ENCODE data around the gene GRB7.
A peak's percentile ranks its signal among the peaks of the same experiment; 100 is the strongest.
"Not testable (repeated sequence)": the region's sequence is repeated elsewhere in the genome, so short reads cannot be mapped to it uniquely, and the experiment has no call there.

Gene GRB7

GRCh38 chr17:39697961-39698360 is 39.8 kb upstream of the GRB7 start:
- TF ChIP-seq, protein P1, sequence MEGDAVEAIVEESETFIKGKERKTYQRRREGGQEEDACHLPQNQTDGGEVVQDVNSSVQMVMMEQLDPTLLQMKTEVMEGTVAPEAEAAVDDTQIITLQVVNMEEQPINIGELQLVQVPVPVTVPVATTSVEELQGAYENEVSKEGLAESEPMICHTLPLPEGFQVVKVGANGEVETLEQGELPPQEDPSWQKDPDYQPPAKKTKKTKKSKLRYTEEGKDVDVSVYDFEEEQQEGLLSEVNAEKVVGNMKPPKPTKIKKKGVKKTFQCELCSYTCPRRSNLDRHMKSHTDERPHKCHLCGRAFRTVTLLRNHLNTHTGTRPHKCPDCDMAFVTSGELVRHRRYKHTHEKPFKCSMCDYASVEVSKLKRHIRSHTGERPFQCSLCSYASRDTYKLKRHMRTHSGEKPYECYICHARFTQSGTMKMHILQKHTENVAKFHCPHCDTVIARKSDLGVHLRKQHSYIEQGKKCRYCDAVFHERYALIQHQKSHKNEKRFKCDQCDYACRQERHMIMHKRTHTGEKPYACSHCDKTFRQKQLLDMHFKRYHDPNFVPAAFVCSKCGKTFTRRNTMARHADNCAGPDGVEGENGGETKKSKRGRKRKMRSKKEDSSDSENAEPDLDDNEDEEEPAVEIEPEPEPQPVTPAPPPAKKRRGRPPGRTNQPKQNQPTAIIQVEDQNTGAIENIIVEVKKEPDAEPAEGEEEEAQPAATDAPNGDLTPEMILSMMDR (conservative IDR thresholded peaks at IDR 0.05; ENCODE audit: low read depth, low read length) = no peak
- no peak overlapping the region for H3K4me3 ChIP-seq (ENCODE audit: low read depth, low read length)
- DNase-seq (ENCODE audit: low read depth) = no peak

DNA sequence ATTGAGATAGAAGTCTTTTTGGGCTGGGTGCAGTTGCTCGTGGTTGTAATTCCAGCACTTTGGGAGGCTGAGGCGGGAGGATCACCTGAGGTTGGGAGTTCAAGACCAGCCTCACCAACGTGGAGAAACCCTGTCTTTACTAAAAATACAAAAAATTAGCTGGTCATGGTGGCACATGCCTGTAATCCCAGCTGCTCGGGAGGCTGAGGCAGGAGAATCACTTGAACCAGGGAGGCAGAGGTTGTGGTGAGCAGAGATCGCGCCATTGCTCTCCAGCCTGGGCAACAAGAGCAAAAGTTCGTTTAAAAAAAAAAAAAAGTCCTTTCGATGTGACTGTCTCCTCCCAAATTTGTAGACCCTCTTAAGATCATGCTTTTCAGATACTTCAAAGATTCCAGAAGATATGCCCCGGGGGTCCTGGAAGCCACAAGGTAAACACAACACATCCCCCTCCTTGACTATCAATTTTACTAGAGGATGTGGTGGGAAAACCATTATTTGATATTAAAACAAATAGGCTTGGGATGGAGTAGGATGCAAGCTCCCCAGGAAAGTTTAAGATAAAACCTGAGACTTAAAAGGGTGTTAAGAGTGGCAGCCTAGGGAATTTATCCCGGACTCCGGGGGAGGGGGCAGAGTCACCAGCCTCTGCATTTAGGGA is 38.5 kb upstream of the GRB7 start:
- not testable (repeated sequence) for DNase-seq (ENCODE audit: low read depth)
- H3K4me3 ChIP-seq (ENCODE audit: low read depth, low read length) = peak overlapping the region; percentile 82

GRCh38 chr17:39699818-39700147 is 38.0 kb upstream of the GRB7 start, which contains the start of gene ERBB2:
ERBB2 (plus strand) TSS chr17:39700064; CDS start chr17:39700239, 175 bp downstream.
- TF ChIP-seq, protein P1 (conservative IDR thresholded peaks at IDR 0.05; ENCODE audit: low read depth, low read length) = no peak
- peak within 1 kb of the TSS; percentile 82 for H3K4me3 ChIP-seq (ENCODE audit: low read depth, low read length)
- peak; percentile 80 for DNase-seq (ENCODE audit: low read depth)

- peak overlapping the region; percentile 82 for H3K4me3 ChIP-seq (ENCODE audit: low read depth, low read length)
- TF ChIP-seq, protein P1 (conservative IDR thresholded peaks at IDR 0.05; ENCODE audit: low read depth, low read length) = no peak
- peak; percentile 22 for DNase-seq (ENCODE audit: low read depth)
These were observed 37.4 kb upstream of the GRB7 start for GRCh38 chr17:39700148-39700987.

- TF ChIP-seq, protein P1 (conservative IDR thresholded peaks at IDR 0.05; ENCODE audit: low read depth, low read length) = no peak
- peak overlapping the region; percentile 82 for H3K4me3 ChIP-seq (ENCODE audit: low read depth, low read length)
- no peak for DNase-seq (ENCODE audit: low read depth)
These were observed 36.5 kb upstream of the GRB7 start for GRCh38 chr17:39701012-39701783.

DNA sequence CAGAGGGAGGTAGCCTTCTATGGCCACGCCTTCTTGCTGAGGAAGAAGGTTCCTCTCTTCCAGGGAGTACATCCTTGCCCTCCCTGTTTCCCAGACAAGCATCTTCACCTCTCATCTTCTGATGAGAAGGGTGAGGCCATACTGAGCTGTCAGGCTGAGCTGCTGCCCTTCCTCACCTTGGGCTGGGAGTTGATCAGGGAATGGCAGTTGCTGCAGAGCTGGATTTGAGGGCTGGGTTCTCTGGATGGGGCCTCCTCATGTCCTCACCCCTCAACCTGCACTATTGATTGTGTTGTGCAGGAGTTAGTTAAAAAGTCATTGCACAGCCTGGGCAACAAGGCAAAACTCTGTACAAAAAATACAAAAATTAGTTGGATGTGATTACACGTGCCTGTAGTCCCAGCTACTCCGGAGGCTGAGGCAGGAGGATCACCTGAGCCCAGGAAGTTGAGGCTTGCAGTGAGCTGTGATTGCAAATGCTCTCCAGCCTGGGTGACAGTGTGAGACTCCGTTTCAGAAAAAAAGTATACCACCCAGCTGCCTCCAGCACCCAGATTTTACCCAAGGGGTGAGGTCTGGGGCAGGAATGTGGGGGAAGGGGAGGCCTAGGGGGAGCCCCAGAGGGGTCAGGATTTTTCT is 35.8 kb upstream of the GRB7 start:
- no peak for DNase-seq (ENCODE audit: low read depth)

More for the DNA sequence above, 35.8 kb upstream of the GRB7 start:
- TF ChIP-seq, protein P1 (conservative IDR thresholded peaks at IDR 0.05; ENCODE audit: low read depth, low read length) = no peak
- H3K4me3 ChIP-seq (ENCODE audit: low read depth, low read length) = no peak overlapping the region

Data from choroid plexus epithelial cell (primary cell).